Activated gamma-delta T cell (primary cell): ENCODE results near the gene URB1.

ENCODE experiments used
- DNase-seq: peaks from one replicate; lab custom pipeline; 2025; lab: John Stamatoyannopoulos, UW

The URB1 gene

DNA sequence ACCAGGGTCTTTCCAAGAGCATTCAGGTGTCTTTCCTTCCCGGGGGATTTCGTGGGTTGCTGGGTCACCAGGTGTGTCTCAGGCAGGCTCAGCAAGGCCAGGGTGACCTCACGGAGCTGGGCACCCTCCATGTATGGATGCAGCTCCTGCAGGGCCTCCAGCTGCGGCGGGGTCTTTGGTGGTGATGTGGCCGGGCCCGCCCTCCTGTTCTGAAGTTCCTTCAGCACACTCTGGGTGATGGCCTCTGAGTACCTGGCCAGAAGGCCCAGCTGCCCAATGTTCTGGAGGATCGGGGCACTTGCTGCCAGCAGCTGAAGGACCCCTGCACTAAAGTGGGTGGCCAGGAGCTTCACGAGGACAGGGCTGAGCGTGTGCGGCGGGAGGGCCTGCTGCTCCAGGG is 45.5 kb downstream of the URB1 start:
- no peak for DNase-seq

DNA sequence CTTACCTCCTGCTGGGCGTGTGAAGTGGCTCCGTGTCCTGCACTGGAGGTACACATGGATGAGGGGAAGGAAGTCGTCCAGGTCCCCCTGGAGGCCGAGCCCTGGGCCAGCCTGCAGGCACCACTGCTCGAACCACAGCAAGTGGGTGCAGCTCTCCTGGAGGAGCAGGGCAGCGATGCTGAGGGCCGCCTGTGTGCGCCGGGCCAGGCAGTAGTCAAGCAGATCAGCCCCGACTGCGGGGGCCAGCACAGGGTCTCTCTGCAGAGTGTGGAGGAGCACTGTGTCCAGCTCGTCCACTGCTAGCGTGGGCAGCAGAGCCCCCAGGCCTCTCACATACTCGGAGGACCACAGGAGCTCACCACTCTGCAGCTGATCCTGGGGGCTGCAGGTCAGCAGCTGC is 45.9 kb downstream of the URB1 start:
- no peak for DNase-seq

DNA sequence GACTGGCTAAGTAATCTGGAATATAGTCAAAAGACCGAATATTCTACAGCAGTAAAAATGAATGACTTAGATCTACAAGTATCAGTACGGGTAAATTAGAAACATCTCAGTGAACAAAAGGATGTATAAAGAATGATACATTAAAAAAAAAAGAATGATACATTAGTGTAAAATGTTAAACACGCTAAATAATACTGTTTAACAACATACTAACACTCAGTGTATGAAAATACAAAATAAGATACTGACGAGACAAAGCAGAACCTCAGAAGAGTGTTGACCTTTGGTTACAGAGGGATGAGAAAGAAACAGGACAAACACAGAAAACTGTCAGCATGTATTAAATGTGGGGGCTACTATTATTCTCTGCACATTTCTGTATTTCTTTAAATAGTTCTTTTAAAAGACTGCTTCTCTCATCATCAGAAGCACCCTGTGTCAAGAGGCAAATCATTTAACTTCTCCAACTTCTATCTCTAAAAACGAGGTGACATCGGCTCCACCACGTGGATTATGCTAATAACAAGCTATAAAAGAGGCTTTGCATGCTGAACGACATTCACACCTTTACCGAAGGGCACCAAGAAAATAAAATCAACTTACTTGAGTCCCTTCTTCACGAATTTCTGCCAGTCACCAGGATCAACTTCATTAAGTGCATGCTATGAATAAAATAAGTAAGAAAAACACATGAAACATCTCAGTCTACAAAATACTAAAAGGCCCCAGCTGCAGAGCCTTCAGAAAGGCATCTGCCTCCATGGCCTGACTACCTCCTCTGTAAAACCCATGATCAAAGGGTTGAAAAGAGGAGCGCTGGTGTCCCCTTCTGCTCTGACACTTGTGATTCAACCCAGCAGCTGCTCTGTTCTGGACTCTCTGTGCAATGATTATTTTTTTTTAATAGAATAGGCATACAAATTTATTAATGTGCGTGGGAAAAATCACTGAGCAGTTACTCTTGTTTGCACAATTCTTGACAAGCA is 51.7 kb downstream of the URB1 start:
- DNase-seq: no peak

DNA sequence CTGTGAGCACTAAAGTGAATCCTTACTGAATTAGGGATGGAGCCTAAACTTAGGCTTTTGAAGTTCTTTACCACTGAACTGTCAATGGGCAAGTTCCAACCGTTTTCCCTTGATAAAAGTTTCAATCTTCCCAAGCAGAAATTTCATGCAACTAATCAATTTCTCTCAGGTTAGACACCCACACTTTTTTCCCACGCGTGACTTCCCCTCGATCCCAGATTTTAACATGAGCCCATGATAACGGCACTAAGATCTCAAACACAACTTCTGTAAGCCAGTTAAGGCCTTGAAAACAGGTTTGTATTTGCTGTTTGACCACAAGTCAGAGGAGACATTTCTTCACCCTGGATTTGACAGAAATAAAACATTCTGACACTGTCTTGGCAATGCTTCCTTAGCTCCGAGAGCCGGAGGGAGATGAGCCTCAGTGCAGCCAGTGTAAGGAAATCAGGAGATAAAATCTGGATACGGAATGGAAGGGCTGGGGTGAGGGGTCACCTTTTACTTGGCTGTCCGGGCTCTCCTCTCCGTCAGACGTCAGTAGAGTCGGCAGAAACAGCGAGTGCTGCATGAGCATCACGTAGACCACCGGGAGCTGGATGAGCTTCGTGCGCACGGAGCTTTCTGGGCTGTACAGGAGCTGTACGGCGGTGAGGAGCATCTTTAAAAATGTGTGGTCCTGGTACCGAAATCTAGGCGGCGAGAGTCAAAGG is 54.4 kb downstream of the URB1 start:
- DNase-seq: no peak

DNA sequence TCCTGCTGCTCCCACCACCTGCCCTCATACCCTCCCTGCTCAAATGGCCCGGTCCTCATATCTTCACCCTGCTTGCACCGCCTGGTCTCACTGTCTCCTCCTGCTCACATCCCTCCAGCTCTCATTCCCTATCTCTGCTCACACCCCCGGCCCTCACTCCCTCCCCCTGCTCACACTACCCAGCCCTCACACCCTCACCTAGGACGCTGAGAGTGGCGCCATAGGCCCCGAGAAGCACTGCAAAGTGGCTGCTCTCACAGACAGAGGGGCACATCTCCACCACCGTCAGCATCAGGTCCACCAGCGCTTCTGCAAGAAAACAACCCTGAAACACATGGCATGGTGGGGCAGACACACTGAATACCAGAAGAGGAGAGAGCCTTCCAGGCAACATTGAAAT is 55.6 kb downstream of the URB1 start:
- no peak for DNase-seq

GRCh38 chr21:32336711-32337110 is 56.1 kb downstream of the URB1 start:
- DNase-seq: no peak

DNA sequence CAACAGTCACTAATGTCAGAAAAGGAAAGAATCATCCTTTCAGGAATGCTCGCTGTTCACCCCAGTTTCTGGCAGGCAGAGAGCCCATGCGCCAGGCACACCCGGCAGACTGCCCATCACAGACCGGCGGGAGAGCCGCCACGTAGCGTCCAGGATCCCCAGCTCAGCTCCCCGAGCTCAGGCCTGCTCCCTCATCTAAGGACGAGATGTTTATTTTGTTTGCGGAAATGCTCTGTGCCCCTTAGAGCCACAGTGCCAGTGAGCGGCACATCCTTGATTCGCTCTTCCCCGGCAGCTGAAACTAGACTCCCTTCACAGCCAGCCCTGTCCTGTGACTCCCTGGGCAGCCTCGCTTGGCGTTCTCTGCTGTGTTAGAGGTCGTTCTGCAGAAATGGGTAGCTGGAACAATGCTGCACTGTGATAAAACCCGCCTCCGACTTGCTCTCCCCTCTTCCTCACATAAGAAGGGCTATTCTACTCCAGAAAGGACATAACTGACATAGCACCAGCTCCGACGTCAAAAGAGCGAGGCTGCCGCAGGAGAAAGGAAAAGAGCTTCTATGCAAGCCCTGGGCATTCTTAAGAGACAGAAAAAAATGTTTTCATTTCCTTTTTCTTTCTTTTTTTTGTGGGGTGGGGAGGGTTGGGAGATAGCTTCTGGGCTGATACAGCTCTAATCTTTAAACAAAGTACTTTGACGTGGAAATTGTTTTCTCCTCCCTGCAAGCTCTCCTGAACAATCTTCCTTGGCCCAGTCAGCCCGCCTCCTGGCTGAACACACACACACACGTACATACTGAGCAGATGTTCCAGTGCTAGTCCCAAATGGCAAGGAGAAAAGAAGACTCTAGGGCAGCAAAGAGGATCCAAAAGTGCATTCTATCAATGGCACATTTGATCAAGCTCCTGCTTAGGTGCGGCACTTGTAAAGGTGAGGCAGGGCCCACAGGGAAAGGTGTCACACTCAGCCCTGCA is 56.9 kb downstream of the URB1 start:
- DNase-seq: no peak

DNA sequence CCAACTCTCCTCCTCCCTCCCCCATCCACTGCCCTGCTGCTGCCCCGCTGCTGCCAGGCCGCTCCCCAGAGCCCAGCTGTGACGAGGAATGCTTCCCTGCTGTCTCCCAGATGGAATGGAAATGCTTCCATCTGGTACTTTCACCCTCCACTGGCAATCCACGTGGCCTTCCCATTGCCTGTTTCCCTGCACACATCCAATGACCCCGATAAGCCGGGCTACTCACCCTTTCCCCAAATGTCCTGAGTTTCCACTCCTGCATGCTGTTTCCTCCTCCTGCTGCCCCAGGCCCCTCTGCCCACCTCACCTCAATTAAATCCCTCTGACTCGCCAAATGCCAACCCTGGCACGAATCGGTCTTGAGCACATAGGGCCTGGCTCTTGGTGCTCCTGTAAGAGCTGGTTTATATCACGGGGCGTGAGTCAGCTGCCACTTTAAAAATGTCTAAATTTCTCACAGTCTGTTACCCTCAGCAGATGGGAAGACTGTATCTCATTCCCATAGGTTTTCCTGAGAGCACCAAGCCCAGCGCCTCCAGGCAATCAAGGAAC is 57.8 kb downstream of the URB1 start:
- DNase-seq: no peak

- no peak for DNase-seq
Measured at GRCh38 chr21:32333953-32334673, 58.7 kb downstream of the URB1 start.

DNA sequence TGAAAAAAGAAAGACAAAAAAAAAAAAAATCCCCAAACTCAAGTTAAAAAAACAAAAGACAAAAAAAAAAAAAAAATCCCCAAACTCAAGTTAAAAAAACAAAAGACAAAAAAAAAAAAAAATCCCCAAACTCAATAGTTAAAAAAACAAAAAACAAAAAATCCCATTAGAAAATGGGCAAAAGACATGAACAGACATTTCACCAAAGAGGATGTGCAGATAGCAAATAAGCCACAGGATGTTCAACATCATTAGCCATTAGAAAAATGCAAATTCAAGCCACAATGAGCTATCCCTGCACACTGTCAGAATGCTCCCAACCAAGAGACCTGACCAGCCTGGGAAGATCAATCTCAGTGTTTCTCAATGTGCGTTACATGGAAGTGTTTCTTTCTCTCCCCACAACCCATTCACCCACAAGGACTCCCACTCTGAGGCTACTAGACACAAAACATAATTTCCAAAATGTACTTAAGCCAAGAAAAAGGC is 60.3 kb downstream of the URB1 start:
- no peak for DNase-seq

DNA sequence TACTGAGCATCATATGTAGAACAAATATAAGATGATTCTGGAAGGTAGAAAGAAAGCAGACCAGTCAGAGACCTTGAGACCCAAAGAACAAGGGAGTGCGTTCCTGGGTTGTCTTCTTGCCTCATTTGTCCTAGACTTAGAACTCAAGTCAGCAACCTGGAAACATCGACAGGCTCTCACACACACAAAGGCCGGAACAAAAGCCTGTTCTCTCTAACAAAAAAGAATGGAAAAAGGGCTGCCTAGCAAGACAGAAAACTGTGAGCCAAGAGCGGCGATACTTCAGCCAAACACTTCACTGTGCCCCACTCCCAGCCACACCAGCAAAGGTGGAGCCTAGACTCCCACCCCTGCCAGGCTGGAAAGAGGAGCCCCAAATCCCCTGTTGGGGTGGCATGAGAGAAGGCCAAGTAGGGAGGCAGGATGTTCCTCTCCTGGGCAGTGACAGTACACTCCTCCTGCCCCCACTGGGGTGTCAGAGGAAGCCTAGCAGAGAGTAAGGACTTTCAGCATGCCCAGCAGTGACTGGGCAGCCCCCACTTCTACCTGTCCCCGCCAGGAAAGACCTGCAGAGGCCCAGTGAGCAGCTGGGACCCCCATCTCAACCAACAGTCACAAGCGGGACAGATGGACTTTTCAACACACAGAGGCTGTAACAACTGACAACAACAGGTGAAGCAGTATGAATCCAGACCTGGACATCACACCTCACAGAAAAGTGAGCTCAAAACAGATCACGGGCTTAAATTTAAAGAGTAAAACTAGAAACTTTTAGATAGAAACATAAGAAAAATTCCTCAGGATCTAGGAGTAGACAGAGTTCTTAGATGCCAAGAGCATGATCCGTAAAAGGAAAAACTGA is 61.1 kb downstream of the URB1 start:
- DNase-seq: no peak

DNA sequence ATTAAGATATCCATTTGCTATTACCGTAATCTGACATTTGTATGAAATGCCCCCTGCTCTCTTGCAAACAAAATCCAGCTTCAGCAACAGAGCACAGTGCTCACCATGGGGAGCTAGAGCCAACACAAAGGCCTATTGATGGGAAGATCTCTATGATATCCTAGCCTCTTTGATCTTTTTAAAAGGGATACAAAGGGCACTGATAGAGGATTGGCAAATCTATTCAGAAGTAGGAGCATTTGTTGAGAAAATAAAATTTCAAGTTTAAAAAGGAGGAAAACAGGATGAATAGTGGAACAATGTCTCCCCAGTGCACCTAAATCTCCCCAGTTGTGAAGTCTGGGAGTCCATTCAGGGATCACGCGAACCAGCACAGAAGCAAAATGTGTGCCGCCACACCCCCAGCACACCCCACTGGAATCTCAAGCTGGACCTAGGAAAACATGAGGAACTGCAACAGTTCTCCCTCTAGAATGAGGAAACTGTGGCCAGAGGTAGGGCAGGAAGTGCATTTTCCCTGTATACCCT is 62.0 kb downstream of the URB1 start:
- DNase-seq: no peak

- DNase-seq: no peak
Measured at GRCh38 chr21:32329776-32330175, 63.0 kb downstream of the URB1 start.

- no peak for DNase-seq
Measured at GRCh38 chr21:32329331-32329730, 63.5 kb downstream of the URB1 start.

GRCh38 chr21:32328595-32328994 is 64.2 kb downstream of the URB1 start:
- no peak for DNase-seq

DNA sequence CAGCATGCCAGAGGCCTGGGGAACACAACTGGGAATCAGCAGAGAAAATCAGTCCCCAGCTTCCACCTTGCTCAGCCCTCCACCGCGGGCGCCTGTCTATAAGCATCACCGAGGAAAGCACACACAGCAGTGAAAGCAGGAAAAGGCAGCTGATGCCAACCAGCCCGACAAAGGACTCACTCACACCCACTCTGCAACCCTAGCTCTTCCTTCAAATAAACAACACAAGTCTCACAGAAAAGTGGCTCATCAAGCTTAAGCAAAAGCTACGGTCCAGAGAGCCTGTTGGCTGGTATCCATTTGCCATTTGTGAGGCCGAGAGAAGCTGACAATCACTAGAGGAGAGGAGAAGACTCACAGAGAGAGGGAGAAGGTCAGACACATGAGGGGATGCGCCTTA is 67.1 kb downstream of the URB1 start:
- no peak for DNase-seq

- DNase-seq: no peak
Measured at GRCh38 chr21:32322676-32323075, 70.1 kb downstream of the URB1 start.

GRCh38 chr21:32322103-32322502 is 70.7 kb downstream of the URB1 start:
- no peak for DNase-seq

- DNase-seq: no peak
Measured at GRCh38 chr21:32321480-32321879, 71.3 kb downstream of the URB1 start.

DNA sequence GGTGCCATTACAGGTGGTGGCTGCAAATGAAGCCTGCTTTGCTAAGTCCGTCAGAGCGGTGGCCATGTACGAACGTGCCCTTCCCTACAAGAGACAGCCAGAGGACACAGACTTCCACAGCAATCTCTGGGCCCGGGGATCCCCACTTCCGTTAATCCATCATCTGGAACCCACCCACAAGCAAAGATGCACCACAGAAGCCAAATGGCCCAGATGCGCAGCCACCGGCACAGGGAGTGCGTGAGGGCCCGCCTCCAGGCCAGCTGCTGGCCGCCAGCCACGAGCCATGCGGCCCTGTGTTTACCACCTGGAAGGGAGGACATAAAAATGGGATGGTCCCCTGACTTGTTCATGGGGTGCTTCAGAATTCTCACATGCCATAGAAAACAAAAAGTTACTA is 72.1 kb downstream of the URB1 start:
- DNase-seq: no peak
